Measurements from ENCODE around the gene GPR137. TPM values are rescaled to one million over a fixed set of nuclear protein-coding genes. Genes with fewer than 3 reads are reported as not detected.
"Not testable (repeated sequence)": the region's sequence is repeated elsewhere in the genome, so short reads cannot be mapped to it uniquely, and the experiment has no call there.

GPR137 gene
- total RNA-seq, 1 donor from 2014 or later = 56.0 TPM

DNA sequence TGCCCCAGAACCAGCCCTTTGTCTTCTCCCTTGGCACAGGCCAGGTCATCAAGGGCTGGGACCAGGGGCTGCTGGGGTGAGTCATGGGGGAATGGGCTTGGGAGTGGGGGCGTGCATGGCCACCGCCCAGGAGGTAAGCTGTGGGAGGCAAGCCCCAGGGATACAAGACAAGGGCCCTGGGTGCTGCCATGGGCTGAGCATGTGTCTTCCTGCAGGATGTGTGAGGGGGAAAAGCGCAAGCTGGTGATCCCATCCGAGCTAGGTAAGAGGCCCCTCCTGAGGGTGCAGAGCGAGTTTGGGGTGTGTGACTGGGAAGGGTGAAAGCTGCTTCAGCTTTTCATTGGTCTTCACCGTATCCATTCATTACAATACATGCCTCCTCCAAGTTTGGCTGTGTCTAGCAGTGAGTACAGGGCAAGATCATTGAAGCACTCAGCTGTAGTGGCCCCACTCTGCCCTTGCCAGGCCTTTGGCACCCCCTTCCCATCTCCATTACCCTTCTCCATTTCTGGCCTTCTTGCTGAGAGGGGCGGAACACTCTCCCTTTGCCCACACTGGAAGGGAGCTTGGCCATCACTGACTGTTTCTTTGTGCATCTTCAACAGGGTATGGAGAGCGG, 42.3 kb upstream of the GPR137 start:
- TF ChIP-seq, protein P1, sequence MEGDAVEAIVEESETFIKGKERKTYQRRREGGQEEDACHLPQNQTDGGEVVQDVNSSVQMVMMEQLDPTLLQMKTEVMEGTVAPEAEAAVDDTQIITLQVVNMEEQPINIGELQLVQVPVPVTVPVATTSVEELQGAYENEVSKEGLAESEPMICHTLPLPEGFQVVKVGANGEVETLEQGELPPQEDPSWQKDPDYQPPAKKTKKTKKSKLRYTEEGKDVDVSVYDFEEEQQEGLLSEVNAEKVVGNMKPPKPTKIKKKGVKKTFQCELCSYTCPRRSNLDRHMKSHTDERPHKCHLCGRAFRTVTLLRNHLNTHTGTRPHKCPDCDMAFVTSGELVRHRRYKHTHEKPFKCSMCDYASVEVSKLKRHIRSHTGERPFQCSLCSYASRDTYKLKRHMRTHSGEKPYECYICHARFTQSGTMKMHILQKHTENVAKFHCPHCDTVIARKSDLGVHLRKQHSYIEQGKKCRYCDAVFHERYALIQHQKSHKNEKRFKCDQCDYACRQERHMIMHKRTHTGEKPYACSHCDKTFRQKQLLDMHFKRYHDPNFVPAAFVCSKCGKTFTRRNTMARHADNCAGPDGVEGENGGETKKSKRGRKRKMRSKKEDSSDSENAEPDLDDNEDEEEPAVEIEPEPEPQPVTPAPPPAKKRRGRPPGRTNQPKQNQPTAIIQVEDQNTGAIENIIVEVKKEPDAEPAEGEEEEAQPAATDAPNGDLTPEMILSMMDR (IDR thresholded peaks at IDR 0.05; ENCODE audit: unreplicated experiment) = no peak
- no peak for DNase-seq (ENCODE audit: low spot score)
- H3K4me3 Mint-ChIP-seq (ENCODE audit: unreplicated experiment) = peak overlapping the region; percentile 62
- H3K36me3 Mint-ChIP-seq (ENCODE audit: low read depth, unreplicated experiment) = peaks cover 11% of the 10 kb centered on the region
- peaks cover 17% of the 10 kb centered on the region for H3K27me3 Mint-ChIP-seq (ENCODE audit: unreplicated experiment)
- peak overlapping the region; percentile 42 for H3K27ac Mint-ChIP-seq (ENCODE audit: unreplicated experiment)
- H3K9me3 Mint-ChIP-seq (ENCODE audit: unreplicated experiment) = no peaks in the 10 kb centered on the region
- H3K4me1 Mint-ChIP-seq (ENCODE audit: unreplicated experiment) = peaks cover 15% of the 10 kb centered on the region

DNA sequence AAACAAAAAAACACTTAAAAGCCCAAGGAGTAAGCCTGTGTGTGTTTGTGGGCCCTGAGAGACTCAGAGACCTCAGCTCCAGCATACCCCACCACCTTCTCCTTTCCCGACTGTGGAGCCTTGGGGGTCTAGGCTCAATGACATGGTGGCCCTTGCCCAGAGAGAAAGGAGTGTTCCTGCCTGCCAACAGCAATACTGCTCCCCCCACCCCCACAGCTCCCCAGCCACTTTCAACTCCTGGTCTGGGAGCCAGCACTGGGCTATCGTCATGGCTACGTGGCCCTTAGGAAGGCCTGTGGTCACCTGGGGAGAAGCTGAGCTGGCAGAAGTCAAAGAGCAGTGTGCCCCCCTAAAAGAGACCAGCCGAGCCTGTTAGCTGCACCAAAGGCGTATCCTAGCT, 41.5 kb upstream of the GPR137 start:
- peaks cover 16% of the 10 kb centered on the region for H3K4me1 Mint-ChIP-seq (ENCODE audit: unreplicated experiment)
- peaks cover 11% of the 10 kb centered on the region for H3K36me3 Mint-ChIP-seq (ENCODE audit: low read depth, unreplicated experiment)
- no peak for DNase-seq (ENCODE audit: low spot score)
- H3K4me3 Mint-ChIP-seq (ENCODE audit: unreplicated experiment) = peak overlapping the region; percentile 62
- peaks cover 17% of the 10 kb centered on the region for H3K27me3 Mint-ChIP-seq (ENCODE audit: unreplicated experiment)
- H3K9me3 Mint-ChIP-seq (ENCODE audit: unreplicated experiment) = no peaks in the 10 kb centered on the region
- TF ChIP-seq, protein P1 (IDR thresholded peaks at IDR 0.05; ENCODE audit: unreplicated experiment) = no peak
- no peak overlapping the region for H3K27ac Mint-ChIP-seq (ENCODE audit: unreplicated experiment)

DNA sequence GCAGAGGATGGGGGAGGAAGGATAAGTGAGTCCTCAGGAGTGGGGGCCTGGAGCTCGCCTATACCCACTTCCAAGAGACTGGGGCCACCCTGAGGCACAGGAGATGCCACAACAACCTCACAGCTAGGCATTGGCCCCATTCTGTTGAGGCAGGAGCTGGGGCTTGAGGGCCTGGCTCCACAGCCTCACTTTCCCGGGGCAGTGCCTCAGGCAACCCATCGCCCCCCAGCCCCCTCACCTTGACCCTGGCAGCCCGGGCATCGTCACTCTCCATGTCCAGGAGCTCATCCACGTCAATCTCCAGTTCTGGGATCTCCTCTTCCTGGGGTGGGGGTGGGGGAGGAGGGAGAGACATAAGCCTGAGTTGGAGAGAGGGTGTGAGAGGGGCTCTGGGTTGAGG, 40.7 kb upstream of the GPR137 start:
- H3K9me3 Mint-ChIP-seq (ENCODE audit: unreplicated experiment) = no peaks in the 10 kb centered on the region
- H3K4me3 Mint-ChIP-seq (ENCODE audit: unreplicated experiment) = peak overlapping the region; percentile 91
- no peak for DNase-seq (ENCODE audit: low spot score)
- H3K4me1 Mint-ChIP-seq (ENCODE audit: unreplicated experiment) = peaks cover 25% of the 10 kb centered on the region
- TF ChIP-seq, protein P1 (IDR thresholded peaks at IDR 0.05; ENCODE audit: unreplicated experiment) = no peak
- no peak overlapping the region for H3K27ac Mint-ChIP-seq (ENCODE audit: unreplicated experiment)
- peaks cover 11% of the 10 kb centered on the region for H3K36me3 Mint-ChIP-seq (ENCODE audit: low read depth, unreplicated experiment)
- H3K27me3 Mint-ChIP-seq (ENCODE audit: unreplicated experiment) = peaks cover 12% of the 10 kb centered on the region

DNA sequence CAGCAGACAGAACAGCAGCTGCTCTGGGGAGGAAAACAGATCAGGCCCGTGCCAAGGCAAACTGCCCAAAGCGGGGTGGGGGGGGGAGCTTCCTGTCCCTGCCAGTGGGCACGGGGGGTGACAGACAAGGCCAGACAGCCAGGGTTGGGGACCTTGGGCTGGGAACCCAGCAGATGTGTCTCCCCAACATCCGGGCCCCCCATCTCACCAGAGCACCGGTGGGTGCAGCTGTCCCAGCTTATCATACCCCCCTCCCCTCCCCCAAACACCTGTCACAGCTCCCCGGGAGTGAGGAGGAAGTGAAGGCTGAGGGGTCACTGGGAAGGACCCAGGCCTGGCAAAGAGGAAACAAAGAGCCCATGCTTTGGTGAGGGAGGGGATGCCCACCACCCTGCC, 40.2 kb upstream of the GPR137 start:
- H3K36me3 Mint-ChIP-seq (ENCODE audit: low read depth, unreplicated experiment) = peaks cover 11% of the 10 kb centered on the region
- TF ChIP-seq, protein P1 (IDR thresholded peaks at IDR 0.05; ENCODE audit: unreplicated experiment) = no peak
- H3K27ac Mint-ChIP-seq (ENCODE audit: unreplicated experiment) = no peak overlapping the region

DNA sequence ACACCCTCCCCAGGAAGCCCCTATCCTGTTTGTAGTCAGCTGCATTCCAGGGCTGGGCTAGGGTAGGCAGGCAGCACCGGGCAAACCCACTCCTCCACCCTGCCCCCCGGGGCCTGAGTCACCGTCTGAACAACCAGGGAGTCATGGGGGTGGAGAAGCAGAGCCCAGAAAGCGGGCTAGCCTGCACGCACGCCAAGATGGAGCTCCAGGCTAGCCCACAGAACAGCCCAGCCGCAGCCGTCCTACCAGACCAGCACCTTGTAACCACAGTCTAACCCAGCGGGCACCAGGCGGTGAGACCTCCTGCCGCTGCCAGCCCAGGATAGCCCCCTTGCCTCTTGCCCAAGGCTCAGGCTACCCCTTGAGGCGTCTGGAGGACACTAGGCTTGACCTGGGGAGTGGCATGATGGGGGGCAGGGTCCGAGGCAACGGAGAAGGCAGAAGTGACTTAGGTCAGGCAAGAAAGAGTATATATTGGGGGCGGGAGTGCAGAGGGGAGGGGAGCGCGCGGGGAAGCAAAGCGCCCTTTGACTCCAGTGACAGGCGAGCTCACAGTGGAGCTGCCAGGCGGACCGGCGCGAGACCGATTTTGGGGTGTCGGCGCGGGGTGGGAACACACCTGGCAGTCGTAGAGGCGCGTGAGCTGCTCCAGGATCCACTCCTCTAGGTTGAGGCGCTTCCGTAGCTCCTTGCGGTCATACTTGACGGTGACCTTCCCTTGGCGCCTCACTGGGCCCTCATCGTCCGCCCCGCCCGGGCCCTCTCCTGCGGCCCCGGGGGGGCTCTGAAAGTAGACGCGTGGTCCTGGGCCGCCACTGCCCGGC, 39.6 kb upstream of the GPR137 start:
- TF ChIP-seq, protein P1 (IDR thresholded peaks at IDR 0.05; ENCODE audit: unreplicated experiment) = no peak
- H3K4me3 Mint-ChIP-seq (ENCODE audit: unreplicated experiment) = peak overlapping the region; percentile 91
- H3K27me3 Mint-ChIP-seq (ENCODE audit: unreplicated experiment) = peaks cover 8% of the 10 kb centered on the region
- H3K4me1 Mint-ChIP-seq (ENCODE audit: unreplicated experiment) = peaks cover 22% of the 10 kb centered on the region
- peaks cover 11% of the 10 kb centered on the region for H3K36me3 Mint-ChIP-seq (ENCODE audit: low read depth, unreplicated experiment)
- H3K9me3 Mint-ChIP-seq (ENCODE audit: unreplicated experiment) = no peaks in the 10 kb centered on the region
- DNase-seq (ENCODE audit: low spot score) = no peak
- no peak overlapping the region for H3K27ac Mint-ChIP-seq (ENCODE audit: unreplicated experiment)

More for the DNA sequence above, 40.2 kb upstream of the GPR137 start:
- Mint-ChIP-seq H3K4me1 (ENCODE audit: unreplicated experiment) (peaks cover 23% of the 10 kb centered on the region), H3K9me3 (ENCODE audit: unreplicated experiment) (no peaks in the 10 kb centered on the region), H3K27me3 (ENCODE audit: unreplicated experiment) (peaks cover 8% of the 10 kb centered on the region), H3K4me3 (ENCODE audit: unreplicated experiment) (peak overlapping the region; percentile 91)
- DNase-seq (ENCODE audit: low spot score) = no peak

DNA sequence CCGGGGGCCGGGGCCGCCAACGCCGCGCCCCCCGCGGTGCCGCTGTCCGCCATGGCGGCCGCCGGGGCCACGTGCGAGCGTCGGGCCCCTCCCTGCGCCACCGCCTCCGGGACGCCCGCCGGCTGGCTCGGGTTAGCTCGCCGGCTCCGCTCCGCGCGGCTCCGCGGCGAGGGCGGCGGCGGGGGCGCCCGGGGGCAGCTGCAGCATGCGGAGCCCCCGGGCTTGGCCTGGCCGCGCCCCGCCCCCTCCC, 39.1 kb upstream of the GPR137 start:
- H3K27ac Mint-ChIP-seq (ENCODE audit: unreplicated experiment); DNase-seq (ENCODE audit: low spot score); H3K4me3 Mint-ChIP-seq (ENCODE audit: unreplicated experiment); H3K27me3 Mint-ChIP-seq (ENCODE audit: unreplicated experiment); H3K9me3 Mint-ChIP-seq (ENCODE audit: unreplicated experiment): not testable (repeated sequence)
- Mint-ChIP-seq H3K4me1 (ENCODE audit: unreplicated experiment) (peaks cover 22% of the 10 kb centered on the region), H3K36me3 (ENCODE audit: low read depth, unreplicated experiment) (peaks cover 11% of the 10 kb centered on the region)
